HG03432 (cell line): ENCODE measurements around the gene MARK4.
"Not testable (repeated sequence)": the region's sequence is repeated elsewhere in the genome, so short reads cannot be mapped to it uniquely, and the experiment has no call there.

Experiments
- ATAC-seq: cut with Tn5 transposase; IDR thresholded peaks from one replicate; pipeline ENCODE4 v1.9.1; 2021; ENCODE audit warnings: mild to moderate bottlenecking, moderate library complexity; ENCODE audit not compliant: unreplicated experiment

The MARK4 gene

DNA sequence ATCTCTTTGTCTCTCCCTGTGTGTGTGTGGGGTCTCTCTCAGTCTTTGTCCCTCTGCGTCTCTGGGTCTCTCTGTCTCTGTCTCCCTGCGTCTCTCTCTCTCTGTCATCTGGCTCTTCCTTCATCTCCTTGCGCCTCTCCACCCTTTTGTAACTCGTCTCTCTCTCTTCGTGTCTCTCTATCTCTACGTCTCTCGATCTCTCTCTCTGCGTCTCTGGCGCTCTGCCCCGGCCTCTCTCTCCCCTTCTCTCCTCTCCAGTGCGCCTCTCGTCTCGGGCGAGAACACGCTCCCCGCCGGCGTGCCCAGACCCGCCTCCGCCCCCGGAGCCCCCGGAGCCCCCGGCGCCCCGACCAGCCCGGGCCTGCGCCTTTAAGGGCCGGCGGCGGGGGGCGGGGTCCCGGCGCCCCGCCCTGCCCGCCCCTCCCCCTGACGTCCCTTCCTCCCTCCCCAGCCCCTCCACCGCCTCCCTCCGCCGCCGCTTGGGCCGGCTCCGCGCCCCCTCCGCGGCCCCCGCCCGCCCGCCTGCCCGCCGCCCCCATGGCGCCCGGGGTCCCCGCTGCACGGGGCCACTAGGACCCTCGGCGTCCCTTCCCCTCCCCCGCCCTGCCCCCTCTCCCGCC is at the start of gene MARK4:
Gene MARK4 (plus strand): TSS at position 440 of the 620 bp plus-strand sequence. CDS start 318 bp downstream, outside the sequence.
- ATAC-seq: peak; percentile 63

GRCh38 chr19:45202637-45203036 is 48.4 kb upstream of the MARK4 start:
- no peak for ATAC-seq

DNA sequence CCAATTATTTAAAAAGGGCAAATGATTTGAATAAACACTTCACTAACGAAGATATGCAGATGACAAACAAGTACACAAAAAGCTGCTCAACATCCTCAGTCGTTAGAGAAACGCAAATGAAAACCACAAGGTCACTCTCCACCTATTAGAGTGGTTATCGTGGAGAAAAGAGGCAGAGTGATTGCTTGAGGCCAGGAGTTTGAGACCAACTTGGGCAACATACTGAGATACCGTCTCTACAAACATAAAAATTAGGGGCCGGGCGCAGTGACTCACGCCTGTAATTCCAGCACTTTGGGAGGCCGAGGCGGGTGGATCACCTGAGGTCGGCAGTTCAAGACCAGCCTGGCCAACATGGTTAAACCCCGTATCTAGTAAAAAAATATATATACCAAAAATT is 45.3 kb upstream of the MARK4 start:
- ATAC-seq: no peak

DNA sequence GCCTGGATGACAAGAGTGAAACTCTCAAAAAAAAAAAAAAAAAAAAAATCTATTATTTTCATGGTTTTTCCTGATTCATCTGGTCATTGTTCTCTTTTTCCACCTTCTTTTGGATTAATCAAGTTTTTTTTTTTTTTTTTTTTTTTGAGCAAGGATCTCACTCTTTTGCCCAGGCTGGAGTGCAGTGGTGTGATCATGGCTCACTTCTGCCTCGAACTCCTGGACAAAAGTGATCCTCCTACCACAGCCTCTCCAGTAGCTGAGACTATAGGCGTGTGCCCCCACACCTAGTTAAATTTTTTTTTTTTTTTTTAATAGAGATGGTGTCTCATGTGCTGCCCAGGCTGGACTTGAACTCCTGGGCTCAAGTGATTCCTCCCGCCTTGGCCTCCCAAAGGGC is 44.7 kb upstream of the MARK4 start:
- ATAC-seq: no peak

DNA sequence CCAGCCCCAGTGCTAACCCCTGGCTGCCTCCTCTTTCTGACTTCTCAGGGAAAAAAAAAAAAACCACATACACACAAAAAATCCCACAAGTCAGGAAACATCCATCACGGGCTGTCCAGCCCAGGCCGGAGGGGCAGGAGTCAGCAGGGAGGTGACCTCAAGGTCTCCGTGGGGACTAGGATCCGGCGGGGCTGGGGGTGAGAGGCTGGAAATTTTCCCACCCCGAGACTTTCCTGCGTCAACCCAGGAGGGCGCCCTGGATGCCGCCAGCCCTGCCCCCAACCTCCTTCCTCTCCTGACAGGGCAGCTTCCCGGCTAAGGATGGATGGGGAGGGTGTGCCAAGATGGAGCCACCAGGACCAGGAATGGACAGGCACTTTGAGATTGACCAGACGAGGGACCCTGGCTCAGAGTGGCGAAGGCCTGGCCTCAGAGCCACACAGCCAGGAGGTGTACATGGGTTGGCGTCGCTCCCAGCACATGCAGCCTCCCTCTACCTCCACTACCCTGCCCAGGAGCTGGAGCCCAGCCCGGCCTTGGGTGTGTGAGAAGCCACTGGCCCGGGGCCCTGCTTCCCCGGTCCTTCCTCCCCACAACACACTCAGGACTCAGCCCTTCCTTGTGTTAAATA is 39.2 kb upstream of the MARK4 start:
- no peak for ATAC-seq

DNA sequence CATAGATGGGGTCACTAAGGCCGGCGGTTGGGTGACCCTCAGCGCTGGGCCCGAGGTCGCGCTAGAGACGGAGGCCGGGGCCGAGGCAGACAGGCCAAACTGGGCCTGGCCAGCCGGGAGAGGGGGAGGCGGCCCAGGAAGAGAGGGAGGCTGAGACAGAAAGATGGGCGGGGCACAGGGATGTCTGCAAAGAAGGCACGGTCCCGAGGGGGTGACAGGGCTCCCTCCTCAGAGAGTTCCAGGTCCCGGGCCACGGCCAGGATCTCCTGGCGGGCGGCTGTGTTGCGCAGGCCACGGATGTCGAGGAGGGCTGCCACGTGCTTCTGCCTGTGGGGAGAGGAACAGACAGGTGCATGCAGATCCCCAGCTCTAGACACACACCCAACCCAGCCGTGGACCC is 38.0 kb upstream of the MARK4 start:
- no peak for ATAC-seq

GRCh38 chr19:45215391-45216191 is 35.5 kb upstream of the MARK4 start:
- ATAC-seq: no peak

- ATAC-seq: no peak
Observed at GRCh38 chr19:45216667-45217066, 34.4 kb upstream of the MARK4 start.

DNA sequence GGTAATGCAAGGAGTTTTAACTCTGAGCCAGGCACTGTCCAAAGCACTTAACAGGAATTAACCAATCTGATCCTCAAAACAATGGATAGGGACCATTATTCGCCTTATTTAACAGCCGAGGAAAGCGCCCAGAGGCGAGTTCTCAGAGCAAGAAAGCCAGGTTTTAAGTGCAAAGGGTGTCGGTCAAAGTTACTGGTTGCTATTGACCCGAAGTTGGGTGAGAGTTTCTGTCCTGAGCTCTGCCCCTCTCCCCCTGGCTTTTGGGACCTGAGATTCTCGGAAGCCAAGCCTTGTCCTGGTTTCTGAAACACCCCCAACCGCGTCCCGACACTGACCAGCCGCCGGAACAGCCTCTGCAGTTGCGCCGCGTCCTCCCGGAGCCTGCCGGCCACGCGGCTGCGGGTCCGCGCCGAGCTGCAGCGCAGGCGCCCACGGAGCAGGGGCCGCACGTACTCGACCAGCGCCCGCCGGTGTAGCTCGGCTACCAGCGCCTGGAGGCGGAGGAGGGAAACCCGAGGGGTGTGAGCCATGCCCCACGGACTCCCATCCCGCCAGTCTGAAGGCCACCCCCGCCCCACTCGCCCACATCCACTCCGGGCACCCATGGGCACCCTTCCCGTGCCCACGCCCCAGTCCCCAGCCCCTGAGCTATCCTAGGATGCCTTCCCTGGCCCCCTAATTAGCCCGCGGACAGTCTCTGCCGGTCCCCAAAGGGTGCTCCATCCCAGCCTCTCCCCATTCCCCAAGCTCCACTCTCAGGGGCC is 33.7 kb upstream of the MARK4 start:
- ATAC-seq: no peak

DNA sequence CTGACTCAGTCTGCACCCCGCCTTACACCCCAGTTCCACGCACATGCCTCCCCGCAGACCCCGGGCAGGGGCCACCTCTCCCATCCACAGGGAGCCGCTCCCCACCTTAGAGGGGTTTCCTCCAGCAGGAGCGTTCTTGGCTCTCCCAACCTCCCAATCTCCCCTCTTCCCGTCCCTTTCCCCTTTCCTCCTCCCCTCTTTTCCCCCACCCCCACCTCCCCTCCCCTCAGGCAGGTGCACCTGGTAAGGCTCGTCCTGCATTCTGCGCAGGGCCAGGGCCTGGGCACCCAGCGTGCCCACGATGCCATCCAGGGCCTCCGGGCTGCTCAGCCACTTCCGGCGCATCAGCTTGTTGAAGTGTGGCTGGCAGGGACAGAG is 33.1 kb upstream of the MARK4 start:
- no peak for ATAC-seq

GRCh38 chr19:45218426-45218825 is 32.6 kb upstream of the MARK4 start:
- ATAC-seq: no peak

DNA sequence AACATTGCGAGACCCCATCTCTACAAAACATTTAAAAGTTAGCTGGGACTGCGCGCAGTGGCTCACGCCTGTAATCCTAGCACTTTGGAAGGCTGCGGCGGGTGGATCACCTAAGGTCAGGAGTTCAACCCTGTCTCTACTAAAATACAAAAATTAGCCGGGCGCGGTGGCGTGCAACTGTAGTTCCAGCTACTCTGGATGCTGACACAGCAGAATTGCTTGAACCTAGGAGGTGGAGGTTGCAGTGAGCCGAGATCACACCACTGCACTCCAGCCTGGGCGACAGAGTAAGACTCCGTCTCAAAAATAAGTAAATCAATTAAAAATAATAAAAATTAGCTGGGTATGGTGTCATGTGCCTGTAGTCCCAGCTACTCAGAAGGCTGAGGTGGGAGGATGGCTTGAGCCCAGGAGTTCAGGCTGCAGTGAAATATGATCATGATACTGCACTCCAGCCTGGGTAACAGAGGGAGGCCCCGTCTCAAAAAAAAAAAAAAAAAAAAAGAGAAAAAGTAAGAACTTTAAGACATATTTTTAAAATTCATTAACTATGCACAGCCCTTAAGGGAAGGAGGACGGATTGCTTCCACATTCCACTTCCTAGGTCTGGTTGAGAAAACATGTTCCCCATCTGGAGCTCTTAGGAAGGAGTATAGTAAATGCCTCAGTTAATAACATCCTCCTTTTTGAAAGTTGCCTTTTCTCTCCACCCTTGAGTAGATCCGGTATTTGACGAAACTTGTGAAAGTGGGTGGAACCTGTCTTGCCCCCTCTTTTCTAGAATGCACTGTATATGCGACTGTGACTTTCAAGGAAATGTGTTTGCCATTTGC is 31.9 kb upstream of the MARK4 start:
- ATAC-seq: no peak

GRCh38 chr19:45222724-45223123 is 28.3 kb upstream of the MARK4 start:
- ATAC-seq: no peak

GRCh38 chr19:45223879-45224278 is 27.2 kb upstream of the MARK4 start:
- ATAC-seq: no peak

DNA sequence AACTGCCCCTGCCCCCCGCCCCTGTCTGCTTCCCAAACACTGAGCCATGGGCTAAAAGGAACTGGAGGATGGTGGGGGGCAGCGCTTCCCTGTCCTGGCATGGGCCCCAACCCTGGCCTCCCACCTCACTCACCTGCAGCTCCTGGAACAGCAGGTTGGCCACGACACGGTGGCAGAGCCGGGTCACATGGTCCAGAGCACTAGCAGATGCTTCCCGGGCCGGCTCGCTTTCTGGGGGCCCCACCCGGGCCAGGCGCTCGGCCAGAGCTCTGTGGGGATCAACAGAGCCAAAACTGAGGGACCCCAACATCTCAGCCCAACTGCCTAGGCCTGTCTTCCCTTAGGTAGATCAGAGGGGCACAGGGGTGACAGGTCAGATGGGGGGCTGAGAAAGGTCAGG is 26.4 kb upstream of the MARK4 start:
- ATAC-seq: no peak

GRCh38 chr19:45229056-45229455 is 22.0 kb upstream of the MARK4 start:
- not testable (repeated sequence) for ATAC-seq

GRCh38 chr19:45231891-45232290 is 19.2 kb upstream of the MARK4 start:
- no peak for ATAC-seq

DNA sequence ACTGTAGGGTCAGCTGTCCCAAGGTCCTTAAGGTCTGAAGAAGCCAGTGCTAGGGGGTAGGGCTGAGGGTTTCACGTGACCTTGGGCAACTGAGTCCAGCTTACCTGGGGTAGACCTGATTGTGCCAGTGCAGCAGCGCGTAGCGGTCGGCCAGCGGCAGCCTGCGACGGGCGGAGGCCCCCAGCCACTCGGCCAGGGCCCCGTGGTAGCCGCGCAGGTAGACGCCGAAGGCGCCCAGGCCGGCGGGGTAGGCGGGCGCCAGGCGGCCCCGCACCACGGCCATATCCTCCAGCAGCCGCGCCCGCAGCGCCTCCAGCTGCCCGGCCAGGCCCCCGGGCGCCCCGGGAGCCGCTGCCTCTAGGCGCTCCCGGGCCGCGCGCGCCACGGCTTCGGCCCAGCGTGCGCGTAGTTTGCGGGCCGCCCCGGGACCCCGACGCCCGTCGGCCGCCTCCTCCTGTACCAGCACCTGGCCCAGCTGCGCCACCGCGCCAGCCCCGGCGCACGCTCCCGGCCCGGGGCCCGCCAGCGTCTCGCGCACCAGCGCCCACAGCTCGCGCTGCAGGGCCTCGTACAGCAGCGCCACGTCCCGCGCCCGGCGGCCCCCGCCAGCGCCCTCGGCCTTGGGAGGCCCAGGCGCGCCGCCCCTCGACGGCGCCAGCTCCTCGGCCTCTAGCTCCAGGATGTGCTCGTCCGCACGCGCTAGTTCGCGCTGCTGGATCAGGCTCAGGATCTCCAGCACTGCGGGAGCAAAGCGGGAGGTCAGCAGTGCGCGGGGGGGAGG is 16.8 kb upstream of the MARK4 start:
- ATAC-seq: no peak

DNA sequence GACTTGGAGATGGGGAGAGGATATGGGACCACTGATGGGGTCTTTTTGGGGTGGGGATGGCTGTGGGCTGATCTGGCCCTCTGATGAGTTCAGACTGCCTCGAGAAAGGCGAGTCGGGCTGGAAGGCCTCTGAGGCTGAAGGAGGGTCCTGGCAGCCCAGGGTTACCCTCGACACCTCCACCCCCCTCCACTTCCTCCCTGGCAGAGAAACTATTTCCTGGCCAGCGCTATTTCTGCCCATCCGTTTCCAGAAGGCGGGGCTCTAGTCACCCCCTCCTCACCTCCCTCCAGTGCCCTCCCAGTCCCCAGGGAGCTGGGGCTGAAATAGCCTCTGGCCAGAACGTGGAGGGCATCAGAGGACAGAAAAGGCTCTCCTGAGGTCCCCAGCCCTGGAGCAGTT is 15.6 kb upstream of the MARK4 start:
- no peak for ATAC-seq

GRCh38 chr19:45238556-45238955 is 12.5 kb upstream of the MARK4 start:
- ATAC-seq: no peak
